B cell (primary cell): ENCODE results near the gene MBOAT7. TPM values are rescaled to one million over a fixed set of nuclear protein-coding genes. Genes with fewer than 3 reads are reported as not detected.

Experiments used
- ATAC-seq: fragments of 200-7000 bp; cut with Tn5 transposase; one replicate; pipeline ENCODE4 v1.10.0; 2021; ENCODE audit warnings: low read depth, mild to moderate bottlenecking, moderate number of reproducible peaks, moderate library complexity
- CTCF ChIA-PET: fragments of 350-600 bp; sonication (Branson Sonifier 250); formaldehyde crosslinking; loops from one replicate; lab custom pipeline; 2021; ENCODE audit warnings: antibody characterized with exemption, inconsistent platforms; lab: Charles Lee
- POLR2A ChIA-PET: fragments of 350-600 bp; sonication (Branson Sonifier 250); formaldehyde crosslinking; loops from one replicate; lab custom pipeline; 2021; ENCODE audit warnings: antibody characterized with exemption; lab: Charles Lee
- DNase-seq: peaks from one replicate; pipeline ENCODE4 v3.0.0; 2013
- H2AFZ ChIP-seq: 2 replicates; pipeline ENCODE4 v1.6.1; 2012; ENCODE audit warnings: mild to moderate bottlenecking, low read depth, low read length; ENCODE audit not compliant: insufficient read depth, poor library complexity, severe bottlenecking
- H3K27ac ChIP-seq, 2 donors: 1 replicate in 1 of 2; 2 replicates in 1 of 2; pipeline ENCODE4 v1.5.1; 2012 to 2013; ENCODE audit warnings: low read length in 2 of 2, mild to moderate bottlenecking in 2 of 2, moderate library complexity in 1 of 2
- H3K27me3 ChIP-seq, 4 experiments: fragments of 200-600 bp in 1 of 4; sonication (generic) in 1 of 4; replicated peaks in 1 of 4; 1 replicate in 2 of 4; 2 replicates in 2 of 4; pipeline versions ENCODE4 v1.6.1 to v1.7.0; 2013 to 2016; ENCODE audit warnings: low read length in 3 of 4, mild to moderate bottlenecking in 2 of 4, mixed read lengths in 1 of 4, moderate library complexity in 1 of 4; ENCODE audit not compliant: insufficient read depth in 4 of 4, control insufficient read depth in 3 of 4; ENCODE audit errors: control extremely low read depth in 1 of 4
- H3K36me3 ChIP-seq, 2 experiments: replicated peaks in 1 of 2; 1 replicate in 1 of 2; 2 replicates in 1 of 2; pipeline versions ENCODE4 v1.6.1 to v1.7.1; 2013; ENCODE audit warnings: low read length in 1 of 2; ENCODE audit not compliant: insufficient read depth in 2 of 2, control insufficient read depth in 1 of 2; ENCODE audit errors: control extremely low read depth in 1 of 2, extremely low read depth in 1 of 2
- H3K4me1 ChIP-seq, 2 donors: fragments of 200-600 bp in 1 of 2; sonication (generic) in 1 of 2; 1 replicate in 1 of 2; 2 replicates in 1 of 2; pipeline versions ENCODE4 v1.5.1 to v1.6.1; 2013 to 2017; ENCODE audit warnings: low read length in 2 of 2; ENCODE audit not compliant: control insufficient read depth in 2 of 2, insufficient read depth in 2 of 2
- H3K4me2 ChIP-seq: replicated peaks from 2 replicates; pipeline ENCODE3; 2012; ENCODE audit warnings: mild to moderate bottlenecking, low read depth, low read length; ENCODE audit not compliant: poor library complexity, severe bottlenecking
- H3K4me3 ChIP-seq, 5 experiments: fragments of 200-600 bp in 1 of 5; sonication (generic) in 1 of 5; 1 replicate in 3 of 5; 2 replicates in 2 of 5; pipeline versions ENCODE4 v1.5.1 to v1.7.0; 2011 to 2016; ENCODE audit warnings: low read length in 4 of 5, mild to moderate bottlenecking in 4 of 5, low read depth in 2 of 5, control low read depth in 1 of 5, moderate library complexity in 1 of 5; ENCODE audit not compliant: insufficient read depth in 1 of 5; ENCODE audit errors: control extremely low read depth in 1 of 5, extremely low read depth in 1 of 5
- H3K79me2 ChIP-seq: fragments of 200-600 bp; sonication (generic); one replicate; pipeline ENCODE4 v1.6.0; 2016; ENCODE audit warnings: low read length; ENCODE audit not compliant: control insufficient read depth, insufficient read depth
- H3K9ac ChIP-seq: fragments of 200-600 bp; sonication (generic); 2 replicates; pipeline ENCODE4 v1.6.1; 2017; ENCODE audit warnings: mild to moderate bottlenecking, low read length, moderate library complexity
- H3K9me3 ChIP-seq, 3 donors: one replicate each; pipeline versions ENCODE4 v1.6.1 to v1.7.1; 2013; ENCODE audit warnings: low read length in 2 of 3; ENCODE audit not compliant: control insufficient read depth in 2 of 3, insufficient read depth in 1 of 3; ENCODE audit errors: control extremely low read depth in 1 of 3
- H4K20me1 ChIP-seq: 2 replicates; pipeline ENCODE4 v1.6.0; 2012; ENCODE audit warnings: mild to moderate bottlenecking, low read length; ENCODE audit not compliant: insufficient read depth, control insufficient read depth, poor library complexity, severe bottlenecking
- H3K27ac Mint-ChIP-seq: one replicate; pipeline ENCODE4 v1.8.0; 2021; ENCODE audit warnings: mixed read lengths
- H3K27me3 Mint-ChIP-seq: one replicate; pipeline ENCODE4 v1.8.0; 2021; ENCODE audit warnings: mixed read lengths
- H3K4me1 Mint-ChIP-seq: one replicate; pipeline ENCODE4 v1.8.0; 2021; ENCODE audit warnings: mixed read lengths
- H3K4me3 Mint-ChIP-seq: one replicate; pipeline ENCODE4 v1.8.0; 2021; ENCODE audit warnings: mixed read lengths
- H3K9me3 Mint-ChIP-seq: one replicate; pipeline ENCODE4 v1.8.0; 2022; ENCODE audit warnings: mixed read lengths; ENCODE audit not compliant: insufficient read depth
- EZH2 ChIP-seq: IDR thresholded peaks from 2 replicates; pipeline ENCODE4 v1.6.1; 2012; ENCODE audit warnings: borderline replicate concordance, low read depth, mild to moderate bottlenecking, moderate library complexity, low read length; ENCODE audit not compliant: insufficient read depth, poor library complexity, severe bottlenecking
- WGBS: methylation state at CpG from one replicate; pipeline ENCODE4 v1.1.5; 2013; ENCODE audit warnings: missing lambda C conversion rate; ENCODE audit not compliant: insufficient coverage; 5-methylcytosine and 5-hydroxymethylcytosine counted together
- intact Hi-C: fragments of 100-400 bp; cut with micrococcal nuclease; formaldehyde crosslinking; loops from one replicate; pipeline ENCODE4 v1.10.0; 2022
- polyA plus RNA-seq: library from polyadenylated mRNA; depleted of rRNA; stranded (reverse); fragments of >200 nt; gene quantifications from 2 replicates; pipeline ENCODE4 v1.2.3, GENCODE V29; 2012
- total RNA-seq, 2 donors: library from RNA; stranded (reverse); fragments of 120-200 nt in 1 of 2; gene quantifications; 1 replicate in 1 of 2; 2 replicates in 1 of 2; pipeline versions ENCODE4 v1.2.3 to v1.2.4, GENCODE V29; 2013 to 2022
- TF ChIP-seq, protein P1 (sequence below): fragments of 200-600 bp; IDR thresholded peaks from one replicate; pipeline ENCODE4 v1.8.0; 2022; ENCODE audit warnings: antibody characterized with exemption, mild to moderate bottlenecking

The MBOAT7 gene
- total and polyA plus RNA-seq, 2 donors (not counting 1 experiment from before 2014, with no cell fraction given), result 22.3 to 34.8 TPM

DNA sequence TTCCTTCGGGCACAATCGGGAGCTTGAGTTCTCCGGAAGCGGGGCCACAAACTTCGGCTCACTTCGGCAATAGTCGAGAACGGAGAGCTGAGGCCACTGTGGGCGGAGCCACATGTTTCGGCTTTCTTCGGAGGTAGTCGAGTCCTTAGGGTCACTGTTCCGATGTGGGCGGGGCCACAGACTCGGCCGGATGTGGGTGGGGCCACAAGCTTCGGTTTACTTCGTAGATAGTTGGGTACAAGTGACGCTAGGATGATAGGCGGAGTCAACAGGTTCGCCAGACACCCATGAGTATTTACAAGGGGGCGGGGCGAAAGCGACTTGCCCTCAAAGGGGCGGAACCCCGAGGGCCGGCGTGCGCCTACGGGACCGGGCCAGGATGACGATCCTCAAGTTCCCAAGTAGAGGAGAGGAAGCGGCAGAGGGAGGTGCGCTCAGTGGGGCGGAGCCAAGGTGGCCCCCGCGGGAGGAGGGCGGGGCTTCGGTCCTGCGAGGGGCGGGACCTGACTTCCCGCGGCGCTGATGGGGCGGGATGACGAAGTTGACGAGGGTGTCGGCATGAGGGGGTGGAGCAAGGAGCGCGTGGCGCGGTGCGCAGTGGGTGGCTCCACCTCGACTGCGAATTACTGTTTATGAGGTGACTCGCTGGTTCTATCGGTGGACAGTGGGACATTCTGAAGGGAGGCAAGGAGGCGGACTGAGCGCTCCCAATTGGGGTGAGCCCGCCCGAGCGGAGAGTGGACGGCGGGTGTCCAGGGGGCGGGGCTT, 539 bp upstream of the MBOAT7 start:
- CTCF ChIA-PET, result interaction anchor here (0.6 to 4.7 kb wide), 18 partner anchors 11 to 291 kb away, joined by 3 to 50 read pairs (median 3); partner anchors contain the start of genes LENG1, RPS9 and TMC4
- Mint-ChIP-seq H3K4me3 (peak overlapping the region; percentile 94), H3K27ac (peak overlapping the region; percentile 99), H3K4me1 (peaks cover 32% of the 10 kb centered on the region), H3K27me3 (no peaks in the 10 kb centered on the region), H3K9me3 (no peaks in the 10 kb centered on the region)
- H3K36me3 ChIP-seq, result peaks cover 0 to 18% of the 10 kb centered on the region in 2 experiments
- intact Hi-C loops, result loop anchor here (1.0 to 5.0 kb wide), 9 partner anchors 10 to 274 kb away; partner anchors contain the start of genes CNOT3, LENG1, NDUFA3 and PRPF31
- peaks cover 19% of the 10 kb centered on the region for H4K20me1 ChIP-seq
- peak overlapping the region; percentile 96 to 99 for H3K27ac ChIP-seq
- H3K9ac ChIP-seq, result peak overlapping the region; percentile 83
- no peaks in the 10 kb centered on the region for H3K27me3 ChIP-seq
- WGBS, result under 1% methylated on average over 64 of the region's 65 CpGs
- H3K4me3 ChIP-seq, result peak overlapping the region; percentile 31 to 87 (median 81)
- H3K9me3 ChIP-seq, result no peaks in the 10 kb centered on the region
- H3K4me2 ChIP-seq, result peak overlapping the region; percentile 99
- POLR2A ChIA-PET, result interaction anchor here (0.5 to 4.5 kb wide), 18 partner anchors 9 to 2001 kb away, joined by 3 to 73 read pairs (median 5); partner anchors contain the start of genes CNOT3, LENG1, LENG8 and PRPF31
- TF ChIP-seq, protein P1, sequence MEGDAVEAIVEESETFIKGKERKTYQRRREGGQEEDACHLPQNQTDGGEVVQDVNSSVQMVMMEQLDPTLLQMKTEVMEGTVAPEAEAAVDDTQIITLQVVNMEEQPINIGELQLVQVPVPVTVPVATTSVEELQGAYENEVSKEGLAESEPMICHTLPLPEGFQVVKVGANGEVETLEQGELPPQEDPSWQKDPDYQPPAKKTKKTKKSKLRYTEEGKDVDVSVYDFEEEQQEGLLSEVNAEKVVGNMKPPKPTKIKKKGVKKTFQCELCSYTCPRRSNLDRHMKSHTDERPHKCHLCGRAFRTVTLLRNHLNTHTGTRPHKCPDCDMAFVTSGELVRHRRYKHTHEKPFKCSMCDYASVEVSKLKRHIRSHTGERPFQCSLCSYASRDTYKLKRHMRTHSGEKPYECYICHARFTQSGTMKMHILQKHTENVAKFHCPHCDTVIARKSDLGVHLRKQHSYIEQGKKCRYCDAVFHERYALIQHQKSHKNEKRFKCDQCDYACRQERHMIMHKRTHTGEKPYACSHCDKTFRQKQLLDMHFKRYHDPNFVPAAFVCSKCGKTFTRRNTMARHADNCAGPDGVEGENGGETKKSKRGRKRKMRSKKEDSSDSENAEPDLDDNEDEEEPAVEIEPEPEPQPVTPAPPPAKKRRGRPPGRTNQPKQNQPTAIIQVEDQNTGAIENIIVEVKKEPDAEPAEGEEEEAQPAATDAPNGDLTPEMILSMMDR, result no peak
- no peak for TF ChIP-seq EZH2
- H3K4me1 ChIP-seq, result peaks cover 18 to 22% of the 10 kb centered on the region in 2 donors
- peak; percentile 51 for ATAC-seq
- H2AFZ ChIP-seq, result peak overlapping the region; percentile 80
- DNase-seq, result peak; percentile 100
- peaks cover 20% of the 10 kb centered on the region for H3K79me2 ChIP-seq
